Testis (tissue), 3 donors: ENCODE data around the gene RP9. TPM values are rescaled to one million over a fixed set of nuclear protein-coding genes. Genes with fewer than 3 reads are reported as not detected.

ENCODE experiments used
- DNase-seq: peaks from one replicate; pipeline ENCODE4 v3.0.0-alpha.2; 2019
- H3K27ac ChIP-seq, 2 donors: fragments of 200-600 bp; sonication (generic); one replicate each; pipeline ENCODE4 v1.5.1; 2019
- H3K27me3 ChIP-seq: fragments of 200-600 bp; sonication (generic); one replicate; pipeline ENCODE4 v1.5.1; 2019
- H3K36me3 ChIP-seq: fragments of 200-600 bp; sonication (generic); one replicate; pipeline ENCODE4 v1.5.1; 2017; ENCODE audit warnings: low read depth; ENCODE audit errors: missing control alignments
- H3K4me1 ChIP-seq: fragments of 200-600 bp; sonication (generic); one replicate; pipeline ENCODE4 v1.5.1; 2019
- H3K4me3 ChIP-seq, 2 donors: fragments of 200-600 bp; sonication (generic); one replicate each; pipeline ENCODE4 v1.5.1; 2017 to 2019
- H3K9me3 ChIP-seq: fragments of 200-600 bp; sonication (generic); one replicate; pipeline ENCODE4 v1.5.1; 2017
- POLR2A ChIP-seq: fragments of 450-650 bp; IDR thresholded peaks from one replicate; pipeline ENCODE4 v1.6.1; 2017; ENCODE audit warnings: antibody characterized with exemption, mild to moderate bottlenecking, moderate library complexity
- WGBS, 2 donors: methylation state at CpG; one replicate each; pipeline ENCODE4 v1.1.5; 2018; 5-methylcytosine and 5-hydroxymethylcytosine counted together
- intact Hi-C: fragments of 100-400 bp; cut with DNase I; formaldehyde crosslinking; loops from one replicate; pipeline ENCODE4 v1.15.1; 2023; ENCODE audit warnings: low total_unique reads
- polyA plus RNA-seq: library from polyadenylated mRNA; stranded (reverse); fragments of 350-450 nt; fragmentation: Illumina TruSeq; extraction: RNeasy Lipid Tissue Mini Kit (QIAGEN cat#74804); gene quantifications from one replicate; pipeline ENCODE4 v1.2.3, GENCODE V29; 2014; ENCODE audit warnings: low read depth, low replicate concordance; ENCODE audit not compliant: insufficient read depth
- total RNA-seq, 2 donors: library from RNA; depleted of rRNA; stranded (reverse); fragments of >200 nt; gene quantifications; one replicate each; pipeline ENCODE4 v1.2.3, GENCODE V29; 2016
- TF ChIP-seq, protein P1 (sequence below), 3 experiments: fragments of 450-650 bp in 2 of 3; fragments of 200-600 bp in 1 of 3; sonication (generic) in 1 of 3; IDR thresholded peaks; one replicate each; pipeline ENCODE4 v1.5.1; 2016 to 2019; ENCODE audit warnings: antibody characterized with exemption in 3 of 3, mild to moderate bottlenecking in 2 of 3, moderate library complexity in 1 of 3

The RP9 gene
- total and polyA plus RNA-seq, 3 donors from 2014 or later: 17.9 to 29.2 (median 28.2) TPM

DNA sequence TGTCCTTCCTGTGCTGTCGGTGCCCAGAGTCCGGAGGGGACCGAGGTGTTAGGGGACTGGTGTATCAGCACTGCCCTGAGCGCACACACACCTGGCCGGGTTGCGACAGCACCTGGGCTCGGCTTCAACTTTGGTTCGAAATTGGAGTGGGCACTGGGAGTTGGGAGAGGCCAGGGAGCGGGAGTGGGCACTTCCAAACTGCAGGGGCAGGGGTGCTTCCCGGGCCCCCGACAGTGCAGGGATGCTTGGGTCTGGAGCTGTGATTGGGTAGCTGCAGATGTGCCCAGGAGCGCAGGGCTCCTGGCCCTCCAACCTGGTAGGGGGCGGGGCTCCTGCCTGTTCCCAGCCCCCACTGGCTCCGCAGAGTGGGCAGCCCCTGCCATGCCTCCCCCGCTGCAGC, 27.9 kb upstream of the RP9 start:
- H3K27ac ChIP-seq: no peak overlapping the region
- H3K9me3 ChIP-seq: no peaks in the 10 kb centered on the region
- H3K4me3 ChIP-seq: no peak overlapping the region
- H3K4me1 ChIP-seq: no peaks in the 10 kb centered on the region
- H3K36me3 ChIP-seq: no peaks in the 10 kb centered on the region
- no peaks in the 10 kb centered on the region for H3K27me3 ChIP-seq
- intact Hi-C loops: no loop called here
- TF ChIP-seq, protein P1, sequence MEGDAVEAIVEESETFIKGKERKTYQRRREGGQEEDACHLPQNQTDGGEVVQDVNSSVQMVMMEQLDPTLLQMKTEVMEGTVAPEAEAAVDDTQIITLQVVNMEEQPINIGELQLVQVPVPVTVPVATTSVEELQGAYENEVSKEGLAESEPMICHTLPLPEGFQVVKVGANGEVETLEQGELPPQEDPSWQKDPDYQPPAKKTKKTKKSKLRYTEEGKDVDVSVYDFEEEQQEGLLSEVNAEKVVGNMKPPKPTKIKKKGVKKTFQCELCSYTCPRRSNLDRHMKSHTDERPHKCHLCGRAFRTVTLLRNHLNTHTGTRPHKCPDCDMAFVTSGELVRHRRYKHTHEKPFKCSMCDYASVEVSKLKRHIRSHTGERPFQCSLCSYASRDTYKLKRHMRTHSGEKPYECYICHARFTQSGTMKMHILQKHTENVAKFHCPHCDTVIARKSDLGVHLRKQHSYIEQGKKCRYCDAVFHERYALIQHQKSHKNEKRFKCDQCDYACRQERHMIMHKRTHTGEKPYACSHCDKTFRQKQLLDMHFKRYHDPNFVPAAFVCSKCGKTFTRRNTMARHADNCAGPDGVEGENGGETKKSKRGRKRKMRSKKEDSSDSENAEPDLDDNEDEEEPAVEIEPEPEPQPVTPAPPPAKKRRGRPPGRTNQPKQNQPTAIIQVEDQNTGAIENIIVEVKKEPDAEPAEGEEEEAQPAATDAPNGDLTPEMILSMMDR (IDR thresholded peaks at IDR 0.05): no peak
- no peak for TF ChIP-seq POLR2A
- 88 to 90% methylated on average over 12 to 14 of the region's 15 CpGs for WGBS, 2 donors
- no peak for DNase-seq

DNA sequence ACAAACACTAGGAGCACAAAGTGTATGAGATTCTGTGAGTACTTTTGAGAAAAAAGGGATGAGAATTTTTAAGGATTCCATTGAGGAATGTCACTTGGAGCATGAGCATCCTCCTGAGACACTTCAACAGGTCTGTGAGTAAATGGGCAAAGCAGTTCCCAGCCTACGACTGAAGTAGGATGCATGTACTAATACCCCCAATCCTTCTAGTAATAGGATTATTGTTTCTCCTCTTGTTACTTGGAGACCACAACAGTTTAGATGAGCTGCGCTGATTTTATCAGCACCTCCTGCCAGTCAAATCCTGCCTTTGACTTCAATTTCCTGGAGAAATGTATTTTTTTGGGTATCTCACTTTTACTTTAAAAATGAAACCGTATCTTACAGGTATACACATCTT, 21.0 kb upstream of the RP9 start:
- WGBS, 2 donors: 17 to 18% methylated on average over 3 of the region's 3 CpGs
- Histone ChIP-seq H3K36me3 (no peaks in the 10 kb centered on the region), H3K9me3 (no peaks in the 10 kb centered on the region), H3K4me1 (peaks cover 6% of the 10 kb centered on the region), H3K4me3 (peak overlapping the region in 1 of 2 donors; percentile 72), H3K27ac (no peak overlapping the region), H3K27me3 (no peaks in the 10 kb centered on the region)
- DNase-seq: no peak
- intact Hi-C loops: no loop called here
- TF ChIP-seq POLR2A: no peak
- TF ChIP-seq, protein P1 (IDR thresholded peaks at IDR 0.05): no peak

DNA sequence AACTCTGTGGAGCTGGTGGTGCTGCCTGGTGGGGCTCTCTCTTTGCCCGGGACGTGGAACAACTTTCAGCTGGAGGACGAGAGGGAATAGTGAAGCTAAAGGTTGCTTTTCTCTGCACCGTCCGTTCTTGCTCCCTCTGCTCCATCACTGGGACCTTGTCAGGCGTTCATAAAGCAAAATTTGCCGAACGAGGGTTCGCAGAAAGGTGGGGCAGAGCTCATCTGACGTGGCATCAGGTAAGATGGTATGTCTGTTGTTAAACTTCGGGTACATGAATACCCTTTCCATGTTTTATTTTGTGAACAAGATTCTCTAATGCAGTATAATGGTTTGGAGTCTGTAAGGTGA, 20.6 kb upstream of the RP9 start:
- no peak for DNase-seq
- no peak for TF ChIP-seq POLR2A
- TF ChIP-seq, protein P1 (IDR thresholded peaks at IDR 0.05): no peak
- H3K4me3 ChIP-seq: peak overlapping the region; percentile 68 to 72
- H3K4me1 ChIP-seq: peaks cover 6% of the 10 kb centered on the region
- intact Hi-C loops: no loop called here
- peak overlapping the region in 1 of 2 donors; percentile 88 for H3K27ac ChIP-seq
- H3K36me3 ChIP-seq: no peaks in the 10 kb centered on the region
- no peaks in the 10 kb centered on the region for H3K27me3 ChIP-seq
- WGBS, 2 donors: 0% methylated on average over 11 of the region's 11 CpGs
- H3K9me3 ChIP-seq: no peaks in the 10 kb centered on the region

DNA sequence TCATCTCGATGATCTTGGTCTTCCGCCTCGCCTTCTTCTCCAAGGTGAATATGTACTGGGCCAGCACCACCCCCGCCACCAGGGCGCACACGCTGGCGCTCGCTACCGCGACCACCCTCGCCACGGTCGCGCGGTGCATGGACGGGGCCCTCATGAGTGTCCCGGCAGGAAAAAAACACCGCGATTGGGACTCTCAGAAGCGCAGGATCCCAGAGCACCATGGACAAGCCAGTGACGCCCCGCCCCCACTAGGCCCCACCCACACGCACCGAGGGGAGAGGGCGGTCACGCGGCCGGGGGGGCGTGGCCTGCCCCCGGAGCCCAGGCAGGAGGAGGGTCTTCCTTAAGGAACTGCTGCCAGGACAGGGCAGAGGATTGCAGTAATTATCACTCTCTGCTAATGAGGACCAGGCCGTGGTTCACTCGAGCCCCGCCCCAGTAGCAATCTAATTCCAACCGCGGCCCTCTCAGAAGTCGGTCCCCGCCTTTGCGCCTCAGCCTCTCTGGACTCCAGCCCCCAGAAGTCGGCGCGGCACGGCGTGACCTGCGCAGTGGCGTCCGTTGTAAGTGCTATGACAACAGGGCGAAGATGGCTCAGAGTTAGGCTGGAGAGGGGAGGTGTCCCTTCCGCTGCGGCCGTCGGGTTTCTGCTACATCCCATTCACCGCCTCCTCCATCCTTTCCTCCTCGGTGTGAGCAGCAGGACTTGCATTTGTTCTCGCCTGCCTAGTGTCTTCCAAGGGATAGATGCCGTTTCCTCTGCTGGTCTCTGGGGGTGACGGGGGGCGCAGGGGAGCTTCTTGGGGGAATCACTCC, 20.0 kb upstream of the RP9 start, which contains the start of gene BBS9:
TSS of gene BBS9 (plus strand) at position 575 of the 816 bp plus-strand sequence. CDS start 16,689 bp downstream, outside the sequence.
- intact Hi-C loops: no loop called here
- Histone ChIP-seq H3K27ac (peak within 1 kb of the TSS; percentile 68 to 88), H3K27me3 (no peaks in the 10 kb centered on the region), H3K36me3 (no peaks in the 10 kb centered on the region), H3K4me3 (peak within 1 kb of the TSS; percentile 68 to 72), H3K4me1 (peaks cover 6% of the 10 kb centered on the region), H3K9me3 (no peaks in the 10 kb centered on the region)
- peak; percentile 96 for DNase-seq
- WGBS, 2 donors: 0 to 1% methylated on average over 39 to 57 of the region's 57 CpGs
- TF ChIP-seq, protein P1 (IDR thresholded peaks at IDR 0.05): no peak
- TF ChIP-seq POLR2A: no peak

DNA sequence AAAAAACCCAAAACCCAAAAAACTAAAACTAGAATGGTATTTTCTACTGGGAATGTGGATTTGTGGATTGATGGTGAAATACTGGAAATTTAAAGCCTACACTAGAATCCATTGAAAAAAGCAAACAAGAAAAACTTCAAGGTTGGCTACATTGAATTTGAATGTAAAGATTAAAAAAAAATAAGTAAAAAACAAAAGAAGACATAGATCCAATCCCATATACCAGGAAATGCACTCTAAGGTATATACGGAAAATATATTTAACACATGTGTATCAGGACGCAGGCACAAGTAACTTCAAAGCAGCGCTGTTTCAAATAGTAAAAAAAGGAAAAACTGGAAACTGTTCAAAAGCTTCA, 19.4 kb upstream of the RP9 start:
- intact Hi-C loops: no loop called here
- Histone ChIP-seq H3K36me3 (no peaks in the 10 kb centered on the region), H3K9me3 (no peaks in the 10 kb centered on the region), H3K27ac (peak overlapping the region; percentile 68 to 88), H3K27me3 (no peaks in the 10 kb centered on the region), H3K4me3 (peak overlapping the region; percentile 68 to 72), H3K4me1 (peaks cover 6% of the 10 kb centered on the region)
- no peak for DNase-seq
- 0 to 2% methylated on average over 3 of the region's 3 CpGs for WGBS, 2 donors
- TF ChIP-seq, protein P1 (IDR thresholded peaks at IDR 0.05): no peak
- TF ChIP-seq POLR2A: no peak
